Ectodermal cell (in vitro differentiated cells): ENCODE data around the gene SLC22A25. TPM values are rescaled to one million over a fixed set of nuclear protein-coding genes. Genes with fewer than 3 reads are reported as not detected.

ENCODE experiments used
- H3K27ac ChIP-seq: 2 replicates; pipeline ENCODE4 v1.7.0; 2013; ENCODE audit warnings: mild to moderate bottlenecking, low read depth, low read length; ENCODE audit not compliant: insufficient read depth, poor library complexity, severe bottlenecking
- H3K27me3 ChIP-seq: 2 replicates; pipeline ENCODE4 v1.7.0; 2013; ENCODE audit warnings: mild to moderate bottlenecking, low read length; ENCODE audit not compliant: insufficient read depth, control insufficient read depth, poor library complexity, severe bottlenecking
- H3K36me3 ChIP-seq: one replicate; pipeline ENCODE4 v1.7.0; 2013; ENCODE audit warnings: low read length; ENCODE audit not compliant: control insufficient read depth, insufficient read depth
- H3K4me1 ChIP-seq: one replicate; pipeline ENCODE4 v1.7.0; 2013; ENCODE audit warnings: low read length; ENCODE audit not compliant: control insufficient read depth, insufficient read depth
- H3K4me3 ChIP-seq: 2 replicates; pipeline ENCODE4 v1.7.0; 2013; ENCODE audit warnings: low read depth, low read length, control low read depth; ENCODE audit not compliant: insufficient read depth
- H3K9me3 ChIP-seq: 2 replicates; pipeline ENCODE4 v1.7.0; 2013; ENCODE audit warnings: mild to moderate bottlenecking, low read length, moderate library complexity; ENCODE audit not compliant: control insufficient read depth
- WGBS, 2 experiments: methylation state at CpG; one replicate each; pipeline ENCODE4 v1.1.7; 2013; ENCODE audit warnings: missing lambda C conversion rate in 2 of 2; 5-methylcytosine and 5-hydroxymethylcytosine counted together
- polyA plus RNA-seq, 4 experiments: library from polyadenylated mRNA; stranded (reverse); fragments of 50-300 nt; gene quantifications; one replicate each; pipeline ENCODE4 v1.2.3, GENCODE V29; 2013

SLC22A25 gene
- not detected for polyA plus RNA-seq (2013, experiment 1 of 4)
- not detected for polyA plus RNA-seq (2013, experiment 2 of 4)
- polyA plus RNA-seq (2013, experiment 3 of 4): not detected
- not detected for polyA plus RNA-seq (2013, experiment 4 of 4)

- H3K27me3 ChIP-seq: no peaks in the 10 kb centered on the region
- WGBS, 2 experiments: 92 to 97% methylated on average over 5 of the region's 5 CpGs
- no peak within 1 kb of the TSS for H3K4me3 ChIP-seq
- no peak within 1 kb of the TSS for H3K27ac ChIP-seq
- no peaks in the 10 kb centered on the region for H3K9me3 ChIP-seq
- no peaks in the 10 kb centered on the region for H3K4me1 ChIP-seq
- no peaks in the 10 kb centered on the region for H3K36me3 ChIP-seq
Measured at GRCh38 chr11:63243533-63243932, at the start of gene SLC22A25. Gene SLC22A25 (minus strand): TSS chr11:63243599. CDS start chr11:63229652, 13,947 bp downstream.

DNA sequence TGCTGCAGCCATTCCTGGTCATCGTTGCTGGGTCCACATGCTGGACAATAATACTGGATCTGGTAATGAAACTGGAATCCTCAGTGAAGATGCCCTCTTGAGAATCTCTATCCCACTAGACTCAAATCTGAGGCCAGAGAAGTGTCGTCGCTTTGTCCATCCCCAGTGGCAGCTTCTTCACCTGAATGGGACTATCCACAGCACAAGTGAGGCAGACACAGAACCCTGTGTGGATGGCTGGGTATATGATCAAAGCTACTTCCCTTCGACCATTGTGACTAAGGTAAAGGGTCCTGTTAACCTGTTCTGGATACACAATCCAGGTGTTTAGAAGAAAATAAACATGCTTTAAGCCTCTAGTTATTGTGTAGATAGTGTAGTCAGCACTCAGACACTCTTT is 46.9 kb upstream of the SLC22A25 start:
- 94 to 97% methylated on average over 4 of the region's 4 CpGs for WGBS, 2 experiments
- H3K27ac ChIP-seq: no peak overlapping the region
- no peaks in the 10 kb centered on the region for H3K27me3 ChIP-seq
- H3K36me3 ChIP-seq: no peaks in the 10 kb centered on the region
- no peaks in the 10 kb centered on the region for H3K9me3 ChIP-seq
- no peak overlapping the region for H3K4me3 ChIP-seq
- no peaks in the 10 kb centered on the region for H3K4me1 ChIP-seq

DNA sequence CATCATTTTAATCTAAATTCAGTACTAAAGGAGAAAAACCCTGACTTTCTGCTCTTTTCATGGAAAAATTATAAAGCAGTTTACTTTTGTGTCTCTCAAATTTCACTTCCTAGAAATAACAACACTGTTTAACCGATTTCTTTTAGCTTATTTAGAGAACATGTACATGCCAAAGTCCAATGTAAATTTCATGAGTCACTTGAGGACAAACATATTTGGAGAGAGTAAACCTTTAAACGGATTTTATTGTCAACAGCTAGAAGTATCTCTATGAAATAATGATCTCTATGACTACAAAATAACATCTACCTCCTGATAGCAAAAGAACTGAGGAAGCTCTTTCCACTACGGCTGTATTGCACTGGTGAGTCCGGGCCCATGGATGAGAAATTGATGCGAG is 46.3 kb upstream of the SLC22A25 start:
- H3K27me3 ChIP-seq: no peaks in the 10 kb centered on the region
- H3K9me3 ChIP-seq: no peaks in the 10 kb centered on the region
- H3K4me3 ChIP-seq: no peak overlapping the region
- 91% methylated on average over 5 of the region's 5 CpGs for WGBS, 2 experiments
- no peaks in the 10 kb centered on the region for H3K36me3 ChIP-seq
- H3K4me1 ChIP-seq: no peaks in the 10 kb centered on the region
- H3K27ac ChIP-seq: no peak overlapping the region

- Histone ChIP-seq H3K27ac (no peak overlapping the region), H3K27me3 (no peaks in the 10 kb centered on the region), H3K4me3 (no peak overlapping the region), H3K4me1 (no peaks in the 10 kb centered on the region), H3K36me3 (no peaks in the 10 kb centered on the region), H3K9me3 (no peaks in the 10 kb centered on the region)
Measured at GRCh38 chr11:63282579-63282978, 39.2 kb upstream of the SLC22A25 start.

DNA sequence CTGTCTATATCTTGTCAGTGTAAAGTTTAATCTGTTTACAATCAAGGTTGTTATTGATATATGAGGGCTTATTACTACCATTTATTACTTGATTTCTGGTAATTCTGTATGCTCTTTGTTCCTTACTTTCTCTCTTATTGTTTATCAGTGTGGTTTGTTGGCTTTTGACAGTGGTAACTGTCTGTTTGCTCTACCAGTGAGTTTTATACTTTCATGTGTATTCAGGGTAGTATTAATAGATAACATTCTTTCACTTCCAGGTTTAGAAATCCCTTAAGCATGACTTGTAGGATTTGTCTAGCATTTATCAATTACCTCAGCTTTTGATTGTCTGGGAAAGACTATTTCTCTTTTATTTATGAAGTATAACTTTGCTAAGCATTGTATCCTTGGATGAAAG is 37.5 kb upstream of the SLC22A25 start:
- Histone ChIP-seq H3K4me1 (no peaks in the 10 kb centered on the region), H3K9me3 (no peaks in the 10 kb centered on the region), H3K4me3 (no peak overlapping the region), H3K27ac (no peak overlapping the region), H3K36me3 (no peaks in the 10 kb centered on the region), H3K27me3 (no peaks in the 10 kb centered on the region)

DNA sequence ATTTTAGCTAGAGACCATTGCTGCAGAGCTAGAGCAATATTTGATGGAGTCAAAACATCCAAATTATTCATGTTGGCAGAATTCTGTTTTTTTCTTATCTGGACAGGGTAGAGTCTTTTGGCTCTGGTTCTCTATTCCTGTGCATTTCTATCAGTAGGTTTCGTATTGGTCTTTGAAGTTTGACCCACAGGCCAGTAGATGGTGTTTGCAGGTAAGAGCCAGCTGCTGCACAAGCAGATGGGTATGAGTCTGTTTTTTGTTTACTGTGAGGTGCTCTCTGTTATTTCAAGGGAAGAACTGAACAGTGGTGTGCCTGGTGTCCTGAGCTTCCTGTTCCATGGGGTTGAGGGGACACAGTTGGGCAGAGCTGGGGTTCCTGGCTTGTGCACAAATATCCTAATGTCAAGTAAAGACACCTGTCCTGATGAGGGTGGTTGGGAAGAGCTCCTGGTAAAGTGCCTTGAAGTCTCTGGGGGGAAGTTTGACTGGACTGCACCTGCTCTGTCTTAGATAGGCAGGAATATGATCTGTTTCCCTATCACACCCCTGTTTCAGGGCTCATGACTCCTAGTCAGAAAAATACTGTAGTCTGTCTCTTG is 34.0 kb upstream of the SLC22A25 start:
- H3K27ac ChIP-seq: no peak overlapping the region
- 54 to 68% methylated on average over 1 of the region's 1 CpG for WGBS, 2 experiments
- no peaks in the 10 kb centered on the region for H3K36me3 ChIP-seq
- no peak overlapping the region for H3K4me3 ChIP-seq
- H3K4me1 ChIP-seq: no peaks in the 10 kb centered on the region
- H3K9me3 ChIP-seq: no peaks in the 10 kb centered on the region
- no peaks in the 10 kb centered on the region for H3K27me3 ChIP-seq

DNA sequence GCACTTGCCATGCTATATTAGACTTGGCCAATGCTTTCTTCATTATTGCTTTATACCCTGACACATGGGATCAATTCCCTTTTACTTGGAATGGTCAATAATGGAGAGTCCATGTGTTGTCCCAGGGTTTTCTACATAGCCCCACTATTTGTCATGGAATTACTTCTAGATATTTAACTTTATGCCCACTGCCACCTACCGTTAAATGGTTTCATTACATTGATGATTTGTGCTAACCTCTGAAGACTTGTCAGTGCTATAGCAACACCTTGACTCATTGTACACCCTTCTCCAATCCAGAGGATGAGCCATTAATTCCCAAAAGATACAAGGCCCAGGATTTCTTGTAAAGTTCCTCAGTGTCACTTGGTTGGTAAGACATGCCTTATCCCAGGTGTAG is 31.4 kb upstream of the SLC22A25 start:
- Histone ChIP-seq H3K4me3 (no peak overlapping the region), H3K27ac (no peak overlapping the region), H3K36me3 (no peaks in the 10 kb centered on the region), H3K9me3 (no peaks in the 10 kb centered on the region), H3K4me1 (no peaks in the 10 kb centered on the region), H3K27me3 (no peaks in the 10 kb centered on the region)
- 86 to 93% methylated on average over 1 of the region's 1 CpG for WGBS, 2 experiments

GRCh38 chr11:63273685-63274084 is 30.3 kb upstream of the SLC22A25 start:
- Histone ChIP-seq H3K9me3 (no peaks in the 10 kb centered on the region), H3K27ac (no peak overlapping the region), H3K36me3 (no peaks in the 10 kb centered on the region), H3K27me3 (no peaks in the 10 kb centered on the region), H3K4me3 (no peak overlapping the region), H3K4me1 (no peaks in the 10 kb centered on the region)
- WGBS, 2 experiments: 93 to 99% methylated on average over 2 to 3 of the region's 3 CpGs

DNA sequence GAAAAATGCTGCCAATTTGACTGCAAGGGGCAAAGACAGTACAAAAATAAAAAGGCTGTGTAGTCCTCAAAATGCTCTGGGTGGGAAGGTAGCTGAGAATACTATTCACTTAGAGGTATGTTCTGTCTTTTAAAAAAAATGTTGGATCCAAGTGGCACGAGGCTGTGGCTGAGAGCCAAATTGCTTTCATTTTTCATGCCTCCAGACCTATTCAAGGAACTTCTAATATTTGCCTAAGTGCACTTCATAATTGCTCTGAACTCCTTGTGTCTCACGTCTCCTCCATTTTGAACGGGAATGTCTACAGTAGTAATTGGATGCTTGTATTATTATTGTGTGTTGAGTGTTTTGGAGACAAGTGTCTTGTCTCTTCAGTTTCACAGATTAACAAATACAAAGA is 19.1 kb upstream of the SLC22A25 start:
- Histone ChIP-seq H3K27ac (no peak overlapping the region), H3K9me3 (no peaks in the 10 kb centered on the region), H3K36me3 (no peaks in the 10 kb centered on the region), H3K4me3 (no peak overlapping the region), H3K27me3 (no peaks in the 10 kb centered on the region), H3K4me1 (no peaks in the 10 kb centered on the region)
- 87 to 90% methylated on average over 1 to 3 of the region's 3 CpGs for WGBS, 2 experiments

GRCh38 chr11:63251312-63251711 is 7.9 kb upstream of the SLC22A25 start:
- Histone ChIP-seq H3K27me3 (no peaks in the 10 kb centered on the region), H3K27ac (no peak overlapping the region), H3K4me3 (no peak overlapping the region), H3K4me1 (no peaks in the 10 kb centered on the region), H3K9me3 (no peaks in the 10 kb centered on the region), H3K36me3 (no peaks in the 10 kb centered on the region)
- WGBS, 2 experiments: 94 to 100% methylated on average over 2 of the region's 2 CpGs
